SH-SY5Y (cell line): ENCODE results near the gene JAG1.

Experiments used
- GATA2 ChIP-seq: IDR thresholded peaks from 2 replicates; pipeline ENCODE4 v1.6.1; 2011; ENCODE audit warnings: mild to moderate bottlenecking, low read depth, low read length
- GATA3 ChIP-seq: IDR thresholded peaks from 2 replicates; pipeline ENCODE4 v1.6.1; 2011; ENCODE audit warnings: low read depth, mild to moderate bottlenecking, low read length, moderate library complexity

Gene JAG1

GRCh38 chr20:10679269-10679668, 5.5 kb upstream of the JAG1 start:
- TF ChIP-seq GATA2 (no peak), GATA3 (no peak)

GRCh38 chr20:10676518-10676917, 2.7 kb upstream of the JAG1 start:
- no peak for TF ChIP-seq GATA2
- TF ChIP-seq GATA3 = no peak

- TF ChIP-seq GATA2 (no peak), GATA3 (no peak)
These were observed 1.6 kb upstream of the JAG1 start for GRCh38 chr20:10675450-10675848.

GRCh38 chr20:10674684-10675449, 1.1 kb upstream of the JAG1 start:
- TF ChIP-seq GATA2 (no peak), GATA3 (no peak)

- no peak for TF ChIP-seq GATA3
- no peak for TF ChIP-seq GATA2
These were observed 490 bp downstream of the JAG1 start for GRCh38 chr20:10673176-10673841.

- TF ChIP-seq GATA3 (no peak), GATA2 (no peak)
These were observed 1.1 kb downstream of the JAG1 start for GRCh38 chr20:10672624-10673127.

GRCh38 chr20:10671919-10672623, 1.7 kb downstream of the JAG1 start:
- TF ChIP-seq GATA3 = no peak
- TF ChIP-seq GATA2 = no peak

GRCh38 chr20:10671221-10671918, 2.4 kb downstream of the JAG1 start:
- TF ChIP-seq GATA2 (no peak), GATA3 (no peak)

GRCh38 chr20:10670501-10671220, 3.1 kb downstream of the JAG1 start:
- TF ChIP-seq GATA3 (no peak), GATA2 (no peak)

GRCh38 chr20:10669843-10670446, 3.9 kb downstream of the JAG1 start:
- TF ChIP-seq GATA3 (no peak), GATA2 (no peak)

GRCh38 chr20:10668677-10669368, 5.0 kb downstream of the JAG1 start:
- TF ChIP-seq GATA3 (no peak), GATA2 (no peak)

GRCh38 chr20:10667560-10668167, 6.1 kb downstream of the JAG1 start:
- TF ChIP-seq GATA3 (no peak), GATA2 (no peak)
